H54 (cell line): ENCODE measurements around the gene CASKIN2.
"Not testable (repeated sequence)": the region's sequence is repeated elsewhere in the genome, so short reads cannot be mapped to it uniquely, and the experiment has no call there.

Source experiments
- DNase-seq: peaks from one replicate; pipeline ENCODE4 v3.0.0; 2011; ENCODE audit warnings: low spot score, mixed read lengths; ENCODE audit not compliant: insufficient read length
- FAIRE-seq: peaks from 3 replicates; lab custom pipeline; 2011; peaks lifted over from hg19 to GRCh38; lab: Jason Lieb, UNC
- POLR2A ChIP-seq: IDR thresholded peaks from 2 replicates; pipeline ENCODE4 v1.6.1; 2011; ENCODE audit warnings: low read depth, mild to moderate bottlenecking, low read length

The CASKIN2 gene

GRCh38 chr17:75521951-75522727, 6.8 kb upstream of the CASKIN2 start:
- TF ChIP-seq POLR2A: no peak
- DNase-seq (peak; percentile 69), FAIRE-seq (no peak)

DNA sequence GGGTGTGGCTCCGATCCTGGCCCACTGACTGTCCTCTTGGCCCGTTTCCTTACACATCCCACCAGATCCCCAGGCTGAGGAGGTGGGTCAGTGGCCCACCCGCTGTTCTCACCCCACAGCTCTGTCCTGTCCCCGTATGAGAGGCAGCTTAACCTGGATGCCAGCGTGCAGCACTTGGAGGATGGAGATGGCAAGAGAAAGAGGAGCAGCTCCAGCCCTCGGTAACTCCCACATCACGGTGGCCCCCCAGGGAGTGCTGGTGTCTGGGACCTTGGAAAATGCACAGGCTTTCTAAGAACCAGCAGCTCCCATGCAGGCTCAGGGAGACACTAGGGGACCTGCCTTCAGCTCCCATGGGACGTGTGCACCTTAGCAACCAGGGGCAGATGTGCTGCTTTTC, 6.0 kb upstream of the CASKIN2 start:
- no peak for TF ChIP-seq POLR2A
- no peak for DNase-seq
- FAIRE-seq: no peak

- not testable (repeated sequence) for DNase-seq, FAIRE-seq
Measured at GRCh38 chr17:75520413-75520812, 5.1 kb upstream of the CASKIN2 start.

- no peak for TF ChIP-seq POLR2A
- no peak for DNase-seq
- FAIRE-seq: no peak
Measured at GRCh38 chr17:75518983-75519537, 3.7 kb upstream of the CASKIN2 start.

GRCh38 chr17:75518201-75518600, 2.9 kb upstream of the CASKIN2 start:
- no peak for FAIRE-seq
- no peak for TF ChIP-seq POLR2A
- no peak for DNase-seq

- DNase-seq (no peak), FAIRE-seq (no peak)
- no peak for TF ChIP-seq POLR2A
Measured at GRCh38 chr17:75517297-75517865, 2.0 kb upstream of the CASKIN2 start.

GRCh38 chr17:75516619-75517296, 1.4 kb upstream of the CASKIN2 start:
- FAIRE-seq: no peak
- DNase-seq: peak; percentile 77
- TF ChIP-seq POLR2A: no peak

DNA sequence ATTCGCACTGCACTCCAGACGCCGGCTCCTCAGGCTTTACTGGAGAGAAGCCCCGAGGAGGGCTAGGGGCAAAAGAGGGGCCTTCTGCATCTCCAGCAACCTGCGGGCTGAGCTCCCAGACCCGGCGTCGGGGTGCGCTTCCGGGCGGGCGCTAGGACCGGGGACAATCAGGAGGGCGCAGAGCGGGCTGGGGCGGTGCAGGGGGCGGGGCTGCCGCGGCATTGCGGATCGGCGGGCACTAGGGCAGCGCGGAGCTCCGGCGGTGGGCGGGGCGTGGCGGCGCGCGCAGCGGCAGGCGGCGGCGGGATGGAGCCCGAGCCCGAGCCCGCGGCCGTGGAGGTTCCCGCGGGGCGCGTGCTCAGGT, 900 bp upstream of the CASKIN2 start, which contains the start of gene TSEN54:
TSEN54 (plus strand) TSS at position 274 of the 364 bp plus-strand sequence; CDS start at position 307, 33 bp downstream.
- peak; percentile 73 for TF ChIP-seq POLR2A
- DNase-seq (peak; percentile 99), FAIRE-seq (no peak)

DNA sequence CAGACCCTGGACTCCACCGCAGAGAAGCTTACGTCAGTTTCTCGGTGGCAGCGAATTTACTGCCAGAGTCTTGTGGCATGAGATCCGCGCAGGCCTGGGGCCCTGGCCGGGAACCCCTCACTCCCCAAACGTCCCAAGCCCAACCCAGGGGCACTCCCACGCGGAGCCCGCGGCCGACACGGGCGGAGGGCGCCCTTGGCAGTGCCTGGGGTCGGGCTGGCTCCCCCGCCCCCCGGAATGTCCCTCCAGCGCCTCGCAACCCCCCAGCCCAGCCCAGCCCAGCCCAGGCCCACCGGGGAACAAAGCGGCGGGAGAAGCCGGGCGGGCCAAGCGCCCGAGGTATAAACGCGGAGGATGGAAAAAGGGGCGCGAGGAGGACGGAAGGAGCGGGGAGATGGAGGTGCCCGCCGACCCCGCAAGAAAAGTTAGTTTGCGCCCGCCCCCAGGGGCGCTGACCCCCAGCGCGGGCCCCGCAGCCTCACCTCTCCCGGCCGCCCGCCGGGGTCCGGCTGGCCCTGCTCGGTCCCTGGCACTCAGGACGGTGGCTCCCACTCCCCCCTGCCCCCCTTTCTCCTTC, 330 bp downstream of the CASKIN2 start:
- no peak for TF ChIP-seq POLR2A
- DNase-seq: no peak
- FAIRE-seq: no peak

DNA sequence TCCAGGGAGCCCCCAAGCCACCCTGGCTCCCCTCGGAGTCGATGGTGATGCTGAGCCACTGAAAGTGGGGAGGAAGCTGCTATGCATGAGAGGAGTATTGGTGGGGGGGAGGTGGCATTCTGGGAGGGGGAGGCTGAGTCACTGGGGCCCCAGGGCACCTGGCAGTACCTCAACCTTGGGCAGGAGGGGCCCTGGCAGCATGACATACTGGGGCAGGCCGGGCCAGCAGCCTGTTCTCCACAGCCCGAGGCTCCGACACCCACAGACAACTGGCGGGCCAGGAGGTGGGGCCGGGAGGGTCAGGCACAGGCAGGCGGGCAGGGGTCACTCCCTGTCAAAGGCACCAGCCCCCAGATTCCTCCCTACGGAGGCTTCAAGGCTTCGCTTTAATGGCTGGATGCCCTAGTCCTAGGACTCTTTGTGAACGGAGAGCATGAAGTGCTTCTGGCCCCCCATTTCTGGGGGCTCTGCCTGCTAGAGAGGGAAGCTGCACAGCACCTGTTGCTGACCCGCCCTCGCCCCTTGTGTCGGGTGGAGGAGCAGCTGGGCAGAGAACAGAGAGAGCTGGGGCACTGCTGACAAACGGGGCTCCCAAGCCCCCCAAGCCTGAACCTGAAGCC, 928 bp downstream of the CASKIN2 start:
- DNase-seq (no peak), FAIRE-seq (no peak)

DNA sequence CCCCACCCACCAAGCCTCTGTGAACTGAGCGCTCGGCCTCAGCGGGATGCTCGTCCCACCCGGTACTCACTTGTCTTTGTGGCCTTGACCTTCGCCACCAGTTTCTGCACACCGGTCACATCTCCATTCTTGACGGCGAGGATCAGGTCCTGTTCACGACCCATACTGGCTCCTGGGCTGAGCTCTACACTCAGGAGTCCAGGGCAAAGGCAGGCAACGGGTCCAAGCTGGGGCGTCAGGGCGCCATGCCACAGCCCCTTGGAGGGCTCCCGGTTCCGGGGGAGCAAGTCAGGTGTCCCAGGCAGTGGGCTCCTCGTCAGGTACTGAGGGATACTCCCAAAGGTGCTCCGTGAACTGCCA, 1.7 kb downstream of the CASKIN2 start:
- FAIRE-seq (no peak), DNase-seq (no peak)
- TF ChIP-seq POLR2A: no peak

More for the DNA sequence above, 928 bp downstream of the CASKIN2 start:
- TF ChIP-seq POLR2A: no peak

DNA sequence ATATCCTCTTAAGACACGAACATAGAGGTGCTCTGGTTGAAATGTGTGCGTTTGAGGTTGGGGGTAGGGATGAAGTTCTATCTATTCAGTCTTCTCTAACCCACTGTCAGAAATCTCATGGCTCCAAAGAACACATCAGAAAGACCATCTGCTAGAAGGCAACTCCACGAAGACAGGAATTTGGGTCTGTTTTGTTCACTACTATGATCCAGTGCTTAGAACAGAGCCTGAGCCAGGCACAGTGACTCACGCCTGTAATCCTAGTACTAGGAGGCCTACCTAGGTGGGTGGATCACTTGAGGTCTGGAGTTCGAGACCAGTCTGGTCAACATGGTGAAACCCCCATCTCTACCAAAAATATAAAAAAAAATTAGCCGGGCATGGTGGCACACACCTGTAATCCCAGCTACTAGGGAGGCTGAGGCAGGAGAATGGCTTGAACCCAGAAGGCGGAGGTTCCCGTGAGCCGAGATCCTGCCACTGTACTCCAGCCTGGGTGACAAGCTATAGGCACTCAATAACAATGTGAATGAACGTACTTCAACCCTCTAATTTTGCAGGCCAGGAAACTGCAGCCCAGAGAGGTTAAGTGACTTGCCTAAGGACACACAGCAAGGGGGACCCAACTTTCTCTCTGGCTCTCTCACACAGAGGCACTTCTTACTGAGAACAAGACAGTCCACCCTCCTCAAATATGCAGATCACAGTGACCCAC, 2.3 kb downstream of the CASKIN2 start:
- no peak for TF ChIP-seq POLR2A
- no peak for FAIRE-seq
- no peak for DNase-seq
